Spinal cord (tissue), 10 donors: Measurements from ENCODE around the gene ACTA1. TPM values are rescaled to one million over a fixed set of nuclear protein-coding genes. Genes with fewer than 3 reads are reported as not detected.

Source experiments
- DNase-seq, 6 donors: peaks; one replicate each; pipeline versions ENCODE4 v3.0.0 to v3.0.0-alpha.2; 2013 to 2015; ENCODE audit warnings: low spot score in 6 of 6, low read depth in 4 of 6
- H3K27ac ChIP-seq: one replicate; pipeline ENCODE4 v1.5.1; 2013; ENCODE audit warnings: low read depth, low read length, control low read depth
- H3K27me3 ChIP-seq: one replicate; pipeline ENCODE4 v1.6.1; 2013; ENCODE audit warnings: low read length; ENCODE audit not compliant: control insufficient read depth, insufficient read depth
- H3K36me3 ChIP-seq: one replicate; pipeline ENCODE4 v1.6.1; 2013; ENCODE audit warnings: low read length; ENCODE audit not compliant: control insufficient read depth, insufficient read depth
- H3K4me1 ChIP-seq: one replicate; pipeline ENCODE4 v1.6.1; 2013; ENCODE audit warnings: low read length; ENCODE audit not compliant: control insufficient read depth, insufficient read depth
- H3K4me3 ChIP-seq: one replicate; pipeline ENCODE4 v1.5.1; 2013; ENCODE audit warnings: low read depth, low read length, control low read depth
- H3K9me3 ChIP-seq: one replicate; pipeline ENCODE4 v1.6.1; 2013; ENCODE audit warnings: low read length; ENCODE audit not compliant: control insufficient read depth, insufficient read depth
- WGBS: methylation state at CpG from one replicate; pipeline ENCODE4 v1.1.5; 2013; ENCODE audit warnings: missing lambda C conversion rate; ENCODE audit not compliant: insufficient coverage; 5-methylcytosine and 5-hydroxymethylcytosine counted together
- polyA plus RNA-seq, 2 donors: library from polyadenylated mRNA; unstranded; fragments of 120-200 nt; gene quantifications; one replicate each; pipeline ENCODE4 v1.2.1, GENCODE V29; 2013; ENCODE audit not compliant: insufficient read length in 2 of 2
- total RNA-seq, 2 donors: library from RNA; depleted of rRNA in 1 of 2; stranded (reverse); fragments of 120-200 nt in 1 of 2; fragments of >200 nt in 1 of 2; gene quantifications; one replicate each; pipeline versions ENCODE4 v1.2.3 to v1.2.4, GENCODE V29; 2013 to 2014
- donor health status: healthy.

Gene ACTA1
- total and polyA plus RNA-seq, 4 donors, result 1.5 to 17.9 (median 2.5) TPM

DNA sequence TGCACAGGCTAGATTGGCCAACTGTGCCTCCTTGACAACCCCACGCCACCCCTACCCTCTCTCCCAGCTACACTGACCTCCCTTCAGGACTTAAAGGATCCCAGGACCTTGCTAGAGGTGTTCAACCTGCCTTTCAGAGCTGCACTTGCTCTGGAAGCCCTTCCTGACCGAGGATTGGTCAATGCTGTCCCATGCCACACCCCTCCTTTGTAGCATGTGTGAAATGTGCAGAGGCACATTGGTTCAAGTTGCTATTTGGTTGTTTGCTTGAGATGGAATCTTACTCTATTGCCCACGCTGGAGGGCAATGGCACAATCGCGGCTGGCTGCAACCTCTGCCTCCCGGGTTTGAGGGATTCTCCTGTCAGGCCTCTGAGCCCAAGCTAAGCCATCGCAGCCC is 21.8 kb downstream of the ACTA1 start:
- Histone ChIP-seq H3K36me3 (no peaks in the 10 kb centered on the region), H3K9me3 (no peaks in the 10 kb centered on the region), H3K4me1 (peaks cover 50% of the 10 kb centered on the region), H3K27me3 (peaks cover 33% of the 10 kb centered on the region), H3K27ac (no peak overlapping the region), H3K4me3 (no peak overlapping the region)
- DNase-seq, result no peak
- 84% methylated on average over 7 of the region's 7 CpGs for WGBS

DNA sequence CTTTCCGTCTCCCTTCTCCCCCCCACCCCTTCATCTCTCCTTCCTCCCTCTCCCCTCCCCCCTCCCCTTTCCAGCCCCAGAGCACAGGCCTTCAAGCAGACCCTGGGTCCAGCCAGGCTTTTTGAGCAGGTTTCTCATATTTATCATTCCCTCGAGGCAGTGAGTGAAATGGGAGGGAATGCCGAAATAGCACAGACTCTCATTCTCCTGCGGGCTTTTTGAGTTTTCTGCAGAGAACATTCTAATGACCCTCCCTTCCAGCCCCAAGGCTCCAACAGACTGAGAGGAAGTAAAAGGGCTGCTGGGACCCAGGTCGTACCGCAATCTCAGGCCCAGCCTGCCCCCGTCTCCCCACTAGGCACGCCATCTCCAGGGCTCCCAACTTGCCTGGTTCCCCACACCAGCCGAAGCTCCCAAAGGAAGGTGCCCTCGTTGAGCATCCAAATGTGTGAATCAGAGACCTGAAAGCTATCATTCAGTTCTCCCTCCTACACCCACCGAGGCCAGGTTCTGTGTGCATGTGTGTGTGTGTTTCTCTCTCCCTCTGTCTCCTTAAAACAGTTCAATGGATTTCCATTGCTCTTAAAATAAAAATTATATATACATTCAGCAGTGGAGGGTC is 22.3 kb downstream of the ACTA1 start:
- Histone ChIP-seq H3K9me3 (no peaks in the 10 kb centered on the region), H3K4me1 (peaks cover 51% of the 10 kb centered on the region), H3K4me3 (no peak overlapping the region), H3K27me3 (peaks cover 35% of the 10 kb centered on the region), H3K36me3 (no peaks in the 10 kb centered on the region), H3K27ac (no peak overlapping the region)
- DNase-seq, result no peak
- 51% methylated on average over 5 of the region's 11 CpGs for WGBS

DNA sequence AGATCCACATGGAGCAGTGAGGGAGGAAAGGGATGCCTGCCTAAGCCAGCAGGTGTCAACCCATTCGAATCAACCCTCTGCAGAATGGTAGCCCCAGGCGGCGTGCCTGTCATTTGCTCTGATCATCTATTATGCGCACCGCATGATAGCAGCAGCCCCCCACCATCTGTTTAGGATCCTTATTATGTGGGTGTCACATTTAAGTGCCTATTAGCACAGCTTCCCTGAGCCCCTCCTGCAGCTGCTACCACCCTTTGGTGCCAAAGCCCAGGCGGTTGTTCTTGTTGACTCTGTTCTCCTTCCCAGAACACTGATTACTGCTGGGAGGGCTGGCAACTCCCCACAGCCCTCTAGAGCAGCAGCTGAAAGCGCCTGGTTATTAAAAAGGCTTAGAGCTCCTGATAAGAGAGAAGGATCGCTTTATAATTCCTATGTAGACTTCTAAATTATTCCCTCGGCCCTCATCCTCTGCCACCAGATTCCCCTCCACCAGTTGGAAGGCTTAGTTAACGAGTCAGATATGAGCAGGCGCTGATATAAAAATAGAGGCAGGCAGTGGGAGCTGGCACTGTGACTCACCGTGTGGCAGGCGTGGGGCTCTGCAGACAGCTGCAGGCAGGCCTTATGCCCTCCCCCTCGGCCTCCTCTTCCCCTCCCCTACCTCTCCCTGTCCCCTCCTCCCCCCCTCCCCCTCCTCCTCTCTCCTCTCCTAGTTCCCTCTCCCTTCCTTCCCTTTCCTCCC is 23.0 kb downstream of the ACTA1 start:
- WGBS, result 11% methylated on average over 7 of the region's 14 CpGs
- peaks cover 35% of the 10 kb centered on the region for H3K27me3 ChIP-seq
- H3K36me3 ChIP-seq, result no peaks in the 10 kb centered on the region
- no peaks in the 10 kb centered on the region for H3K9me3 ChIP-seq
- H3K27ac ChIP-seq, result no peak overlapping the region
- DNase-seq, result peak in 4 of 6 donors; percentile 51 to 96 (median 78)
- no peak overlapping the region for H3K4me3 ChIP-seq
- H3K4me1 ChIP-seq, result peaks cover 51% of the 10 kb centered on the region

DNA sequence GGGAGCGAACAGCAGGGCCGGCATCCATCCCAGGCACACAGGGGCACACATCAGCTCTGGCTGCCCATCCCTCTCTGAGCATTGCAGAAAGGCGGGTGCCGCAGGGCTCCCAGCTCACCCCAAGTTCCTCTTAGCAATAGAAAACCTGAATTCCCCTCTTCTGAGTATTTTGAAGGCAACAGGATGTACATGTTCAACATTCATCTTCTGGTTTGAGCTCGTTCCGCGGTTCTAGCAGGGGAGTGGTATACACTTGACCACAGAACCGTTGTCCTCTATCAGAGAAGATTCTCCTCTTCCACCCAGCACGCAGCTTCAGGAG is 23.6 kb downstream of the ACTA1 start:
- no peaks in the 10 kb centered on the region for H3K36me3 ChIP-seq
- no peak overlapping the region for H3K27ac ChIP-seq

DNA sequence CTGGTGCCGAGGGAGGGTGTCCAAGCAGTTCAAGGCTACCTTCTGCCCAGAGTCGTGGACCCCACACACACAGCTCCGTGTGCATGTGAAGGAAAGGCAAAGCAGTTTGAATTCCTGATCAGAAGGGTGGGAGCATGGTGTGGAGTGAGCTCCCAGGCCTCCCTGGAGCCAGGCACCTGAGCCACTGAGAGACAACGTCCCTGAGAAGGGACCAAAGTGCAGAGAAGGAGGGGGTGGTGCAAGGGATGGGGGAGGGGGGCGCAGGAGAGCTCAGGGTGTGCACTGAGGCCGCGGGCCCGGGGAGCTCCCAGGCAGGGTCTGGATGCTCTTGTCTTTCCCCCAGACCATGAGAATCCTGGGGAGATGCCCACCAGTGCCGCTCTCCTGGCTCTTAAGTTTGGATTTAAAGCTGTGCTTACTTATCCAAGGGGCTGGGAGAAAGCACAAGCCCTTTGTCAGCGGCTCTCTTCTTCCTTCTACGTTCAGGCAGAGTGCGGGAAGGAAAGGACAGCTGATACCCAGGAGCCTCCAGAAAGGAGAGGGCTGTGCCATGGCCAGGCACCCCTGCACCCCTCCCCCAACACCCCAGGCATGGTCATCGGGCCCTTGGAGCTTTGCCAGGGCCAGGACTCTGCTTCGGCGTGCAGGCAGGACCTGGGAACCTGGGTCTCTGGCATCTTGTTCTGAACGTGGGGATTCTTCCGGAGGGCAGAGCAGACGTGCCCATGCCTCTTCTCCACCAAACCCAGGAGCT is 24.1 kb downstream of the ACTA1 start:
- H3K9me3 ChIP-seq, result no peaks in the 10 kb centered on the region
- 42% methylated on average over 18 of the region's 18 CpGs for WGBS
- H3K36me3 ChIP-seq, result no peaks in the 10 kb centered on the region
- no peak overlapping the region for H3K27ac ChIP-seq
- DNase-seq, result peak in 2 of 6 donors; percentile 34 to 42
- H3K4me3 ChIP-seq, result no peak overlapping the region
- peaks cover 51% of the 10 kb centered on the region for H3K4me1 ChIP-seq
- H3K27me3 ChIP-seq, result peaks cover 35% of the 10 kb centered on the region

More for the DNA sequence above, 23.6 kb downstream of the ACTA1 start:
- Histone ChIP-seq H3K9me3 (no peaks in the 10 kb centered on the region), H3K27me3 (peaks cover 35% of the 10 kb centered on the region), H3K4me1 (peaks cover 51% of the 10 kb centered on the region), H3K4me3 (no peak overlapping the region)
- WGBS, result 81% methylated on average over 6 of the region's 9 CpGs
- no peak for DNase-seq

DNA sequence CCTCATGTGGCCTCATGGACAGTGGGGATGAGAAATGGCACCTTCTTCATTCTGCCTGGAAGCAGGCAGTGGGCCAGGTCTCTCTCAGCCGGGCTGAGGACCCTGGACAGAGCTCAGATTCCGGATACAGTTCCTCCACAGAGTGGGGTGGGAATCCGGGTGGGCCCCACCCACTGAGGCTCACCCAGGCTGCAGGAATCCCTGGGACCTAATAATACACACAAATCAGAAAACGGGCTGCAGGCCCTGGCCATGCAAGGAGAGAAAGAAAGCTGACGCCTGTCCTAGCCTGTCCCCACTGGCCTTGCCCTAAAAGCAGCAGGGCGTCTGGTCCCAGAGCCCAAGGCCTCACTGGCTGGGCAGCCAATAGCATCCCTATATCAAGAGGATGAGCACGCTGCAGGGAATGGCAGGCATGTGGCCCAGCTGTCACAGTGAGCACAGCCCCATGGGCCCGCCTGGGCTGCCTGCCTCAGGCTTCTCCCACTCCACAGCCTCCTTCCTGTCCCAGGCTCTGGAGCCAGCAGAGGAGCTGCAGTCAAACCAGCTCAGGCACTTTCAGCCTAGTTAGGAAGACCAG is 25.3 kb downstream of the ACTA1 start:
- no peak overlapping the region for H3K27ac ChIP-seq
- no peaks in the 10 kb centered on the region for H3K9me3 ChIP-seq
- H3K36me3 ChIP-seq, result no peaks in the 10 kb centered on the region
- H3K27me3 ChIP-seq, result peaks cover 35% of the 10 kb centered on the region
- no peak overlapping the region for H3K4me3 ChIP-seq
- DNase-seq, result peak in 2 of 6 donors; percentile 40 to 46
- H3K4me1 ChIP-seq, result peaks cover 51% of the 10 kb centered on the region
- WGBS, result 61% methylated on average over 7 of the region's 8 CpGs

DNA sequence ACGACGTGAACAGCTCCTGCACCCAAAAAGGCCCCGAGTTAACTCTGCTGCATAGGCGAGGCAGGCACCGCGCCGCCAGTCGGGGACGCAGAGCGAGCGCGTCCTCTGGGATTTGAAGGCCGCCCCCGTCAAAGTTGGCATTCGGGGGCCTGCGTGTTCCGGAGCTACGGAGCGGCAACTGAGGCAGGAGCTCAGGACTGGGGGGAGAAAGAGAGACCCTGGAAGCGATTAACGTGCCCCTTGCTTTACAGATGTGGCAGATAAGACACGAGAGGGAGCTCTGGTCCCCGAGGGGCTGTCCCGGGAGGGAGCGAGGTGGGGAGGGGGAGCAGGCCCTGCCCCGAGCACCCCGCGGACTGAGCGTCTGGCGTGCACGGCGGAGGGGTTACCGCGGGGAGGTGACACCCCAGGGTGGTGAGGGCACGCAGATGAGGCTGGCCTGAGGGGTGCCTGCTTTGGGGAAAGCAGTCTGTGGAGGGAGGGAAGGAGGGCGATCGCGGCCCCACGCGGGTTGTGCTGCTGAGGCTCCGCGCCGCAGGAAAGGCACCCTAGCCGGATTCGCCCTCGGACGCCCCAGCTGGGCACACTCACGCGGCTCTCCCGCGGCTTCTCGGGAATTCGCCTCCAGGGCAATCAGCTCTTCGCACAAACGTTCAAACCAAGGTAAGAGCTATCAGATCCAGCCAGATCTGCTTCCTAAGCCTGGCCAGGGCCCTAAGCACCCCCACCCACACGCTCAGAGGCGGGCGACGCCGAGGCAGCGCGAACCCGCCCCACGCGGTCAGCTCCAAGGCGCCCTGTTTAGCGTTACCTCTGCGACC is 26.5 kb downstream of the ACTA1 start:
- peaks cover 51% of the 10 kb centered on the region for H3K4me1 ChIP-seq
- no peak overlapping the region for H3K27ac ChIP-seq
- H3K9me3 ChIP-seq, result no peaks in the 10 kb centered on the region
- H3K36me3 ChIP-seq, result no peaks in the 10 kb centered on the region
- H3K27me3 ChIP-seq, result peaks cover 33% of the 10 kb centered on the region
- DNase-seq, result peak in 1 of 6 donors; percentile 8
- H3K4me3 ChIP-seq, result peak overlapping the region; percentile 14
- 10% methylated on average over 68 of the region's 68 CpGs for WGBS

DNA sequence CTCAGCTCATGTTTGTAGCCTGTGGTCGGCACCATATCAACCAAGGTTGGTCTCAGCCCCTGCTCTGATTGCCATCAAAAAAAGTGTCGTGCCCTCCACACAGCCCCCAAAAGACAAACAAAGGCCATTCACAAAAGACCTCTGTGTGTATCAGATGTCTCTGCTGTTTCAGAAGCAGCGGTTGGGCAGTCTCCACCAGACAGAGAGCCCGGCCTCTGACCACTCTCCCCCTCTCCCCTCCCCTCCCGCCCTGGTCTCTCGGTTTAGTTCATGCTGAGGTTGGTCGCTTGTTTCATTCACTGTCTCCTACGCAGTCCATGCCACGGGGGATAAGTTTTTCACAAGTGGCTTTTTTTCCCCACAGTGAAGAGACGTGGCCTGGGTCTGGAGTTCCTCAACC is 27.1 kb downstream of the ACTA1 start:
- H3K36me3 ChIP-seq, result no peaks in the 10 kb centered on the region
- peaks cover 48% of the 10 kb centered on the region for H3K4me1 ChIP-seq
- no peaks in the 10 kb centered on the region for H3K9me3 ChIP-seq
- peak in 1 of 6 donors; percentile 24 for DNase-seq
- no peak overlapping the region for H3K4me3 ChIP-seq
- H3K27me3 ChIP-seq, result peaks cover 29% of the 10 kb centered on the region
- 13% methylated on average over 8 of the region's 10 CpGs for WGBS
- no peak overlapping the region for H3K27ac ChIP-seq

DNA sequence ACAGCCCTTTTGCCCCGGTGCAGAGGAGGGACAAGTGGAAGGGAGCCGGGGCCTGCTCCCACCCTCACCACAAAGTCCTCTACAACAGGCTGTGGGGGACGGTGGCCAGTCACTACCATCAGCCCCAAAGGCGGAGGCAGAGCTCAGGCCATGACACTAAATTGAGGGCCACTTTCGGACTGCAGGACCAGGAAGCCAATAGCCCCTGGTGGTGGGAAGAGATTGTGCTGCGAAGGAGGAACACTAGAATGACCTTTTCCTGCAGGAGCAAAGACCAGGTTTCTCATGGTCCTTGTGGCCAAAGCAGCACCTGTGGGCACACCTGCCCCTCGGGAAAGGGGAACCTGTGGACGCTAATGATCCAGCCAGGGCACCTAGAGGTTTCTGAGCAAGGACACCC is 30.3 kb downstream of the ACTA1 start:
- Histone ChIP-seq H3K9me3 (no peaks in the 10 kb centered on the region), H3K27ac (no peak overlapping the region), H3K4me3 (no peak overlapping the region), H3K27me3 (peaks cover 16% of the 10 kb centered on the region), H3K4me1 (peaks cover 17% of the 10 kb centered on the region), H3K36me3 (no peaks in the 10 kb centered on the region)
- DNase-seq, result no peak
- WGBS, result 94% methylated on average over 5 of the region's 8 CpGs
